Measurements from ENCODE around the gene IPPK. TPM values are rescaled to one million over a fixed set of nuclear protein-coding genes. Genes with fewer than 3 reads are reported as not detected.

IPPK gene
- total RNA-seq (10 to 100 TPM in 2 of 9 donors, 1 to 10 TPM in 7; 5.8 to 10.1 (median 8.6) TPM), polyA plus RNA-seq (10 to 100 TPM in 1 of 2 donors, 1 to 10 TPM in 1; 4.2 to 11.0 TPM)
- long read RNA-seq, donor 1, full-length matches to known transcripts = 3 of 9 reads
- long read RNA-seq, donor 1, partial matches to known transcripts = 5 of 9 reads
- long read RNA-seq, donor 1, other reads (novel, unspliced or antisense) = 1 of 9 reads
- long read RNA-seq, donor 2, full-length matches to known transcripts = 61 of 90 reads
- long read RNA-seq, donor 2, partial matches to known transcripts = 20 of 90 reads
- long read RNA-seq, donor 2, other reads (novel, unspliced or antisense) = 9 of 90 reads
- long read RNA-seq, donor 3, full-length matches to known transcripts = 7 of 15 reads
- long read RNA-seq, donor 3, partial matches to known transcripts = 3 of 15 reads
- long read RNA-seq, donor 3, other reads (novel, unspliced or antisense) = 5 of 15 reads

- TF ChIP-seq CTCF (IDR thresholded peaks at IDR 0.05) = no peak
- peak; percentile 19 to 64 for TF ChIP-seq POLR2A (IDR thresholded peaks at IDR 0.05)
- Histone ChIP-seq H3K4me3 (peak within 1 kb of the TSS; percentile 48 to 98 (median 88)), H3K36me3 (peaks cover 0 to 16% (median 6%) of the 10 kb centered on the region in 9 donors), H3K27me3 (no peaks in the 10 kb centered on the region), H3K4me1 (peaks cover 0 to 48% (median 28%) of the 10 kb centered on the region in 12 donors), H3K9me3 (no peaks in the 10 kb centered on the region), H3K27ac (peak within 1 kb of the TSS; percentile 80 to 98 (median 93))
- DNase-seq = peak; percentile 98 to 100 (median 99)
- peak; percentile 94 to 98 (median 96) for ATAC-seq
- intact Hi-C loops (cut with DNase I) = loop anchor here in 8 of 10 donors (1.0 to 10.0 kb wide), 10 partner anchors 37 to 345 kb away; partner anchors contain the start of genes BICD2 (in 4 of the 8), CENPP (in 2 of the 8) and NOL8 (in 2 of the 8)
- 0 to 1% (median 0%) methylated on average over 49 to 75 of the region's 75 CpGs for WGBS, 4 donors
These were observed at the start of gene IPPK for GRCh38 chr9:92669890-92670708. Gene IPPK (minus strand): TSS chr9:92670131. CDS start chr9:92669988, 143 bp downstream.

GRCh38 chr9:92719028-92719647, 49.2 kb upstream of the IPPK start:
- peaks cover 0 to 91% (median 80%) of the 10 kb centered on the region in 9 donors for H3K36me3 ChIP-seq
- no peaks in the 10 kb centered on the region for H3K27me3 ChIP-seq
- H3K4me3 ChIP-seq = no peak overlapping the region
- 89 to 96% (median 90%) methylated on average over 13 to 34 of the region's 34 CpGs for WGBS, 4 donors
- no peaks in the 10 kb centered on the region for H3K9me3 ChIP-seq
- DNase-seq = no peak
- peaks cover 11 to 25% (median 20%) of the 10 kb centered on the region in 12 donors for H3K4me1 ChIP-seq
- no peak overlapping the region for H3K27ac ChIP-seq
- ATAC-seq = no peak
- intact Hi-C loops (cut with DNase I) = loop anchor here in 5 of 10 donors (5.0 to 10.0 kb wide), 4 partner anchors 33 to 54 kb away; partner anchors contain the start of gene IPPK (in 1 of the 5)
- TF ChIP-seq POLR2A (IDR thresholded peaks at IDR 0.05) (no peak), CTCF (IDR thresholded peaks at IDR 0.05) (no peak)

GRCh38 chr9:92718086-92719001, 48.4 kb upstream of the IPPK start:
- 88 to 91% (median 90%) methylated on average over 37 to 40 of the region's 40 CpGs for WGBS, 4 donors
- DNase-seq (peak in 1 of 5 donors; percentile 63), ATAC-seq (no peak)
- Histone ChIP-seq H3K4me1 (peaks cover 11 to 25% (median 20%) of the 10 kb centered on the region in 12 donors), H3K36me3 (peaks cover 0 to 92% (median 88%) of the 10 kb centered on the region in 9 donors), H3K27me3 (no peaks in the 10 kb centered on the region), H3K9me3 (no peaks in the 10 kb centered on the region), H3K27ac (no peak overlapping the region), H3K4me3 (no peak overlapping the region)
- intact Hi-C loops (cut with DNase I) = loop anchor here in 5 of 10 donors (5.0 to 10.0 kb wide), 4 partner anchors 34 to 54 kb away; partner anchors contain the start of gene IPPK (in 1 of the 5)
- no peak for TF ChIP-seq POLR2A (IDR thresholded peaks at IDR 0.05)
- TF ChIP-seq CTCF (IDR thresholded peaks at IDR 0.05) = no peak

Data from heart left ventricle (tissue), 16 donors.